Upper lobe of left lung (tissue), 4 donors: ENCODE results near the gene PRIMPOL.

Experiments used
- CTCF ChIP-seq, 6 experiments: fragments of 450-650 bp in 4 of 6; fragments of 200-600 bp in 2 of 6; sonication (generic) in 2 of 6; IDR thresholded peaks; one replicate each; pipeline ENCODE4 v1.5.1; 2016 to 2019; ENCODE audit warnings: antibody characterized with exemption in 6 of 6
- EP300 ChIP-seq, 4 donors: sonication (generic); formaldehyde crosslinking; IDR thresholded peaks; one replicate each; pipeline ENCODE4 v1.5.1; 2017; ENCODE audit warnings: antibody characterized with exemption in 4 of 4, control low read depth in 2 of 4
- POLR2AphosphoS5 ChIP-seq, 2 donors: sonication (generic); formaldehyde crosslinking; IDR thresholded peaks; one replicate each; pipeline ENCODE4 v1.5.1; 2017; ENCODE audit warnings: antibody characterized with exemption in 2 of 2

- TF ChIP-seq CTCF (IDR thresholded peaks at IDR 0.05): no peak
- no peak for TF ChIP-seq POLR2AphosphoS5 (IDR thresholded peaks at IDR 0.05)
- no peak for TF ChIP-seq EP300 (IDR thresholded peaks at IDR 0.05)
These were observed 26.4 kb downstream of the PRIMPOL start for GRCh38 chr4:184675821-184676492.
